T-helper 17 cell (primary cell): ENCODE results near the gene DDX10. TPM values are rescaled to one million over a fixed set of nuclear protein-coding genes. Genes with fewer than 3 reads are reported as not detected.
"Not testable (repeated sequence)": the region's sequence is repeated elsewhere in the genome, so short reads cannot be mapped to it uniquely, and the experiment has no call there.

ENCODE experiments used
- ATAC-seq: fragments of 150-1000 bp; cut with Tn5 transposase; 2 replicates; pipeline ENCODE4 v1.10.0; 2021; ENCODE audit warnings: mild to moderate bottlenecking, moderate library complexity
- DNase-seq, 3 donors: peaks; one replicate each; pipeline versions ENCODE4 v3.0.0 to v3.0.0-alpha.2; 2020 to 2021
- H3K9me3 ChIP-seq: one replicate; pipeline ENCODE4 v1.7.0; 2013; ENCODE audit warnings: low read length, mild to moderate bottlenecking; ENCODE audit not compliant: control insufficient read depth, poor library complexity, severe bottlenecking
- H3K27ac Mint-ChIP-seq: one replicate; pipeline ENCODE4 v1.8.0; 2022; ENCODE audit warnings: mild to moderate bottlenecking, moderate library complexity, mixed read lengths
- H3K27me3 Mint-ChIP-seq: one replicate; pipeline ENCODE4 v1.8.0; 2022; ENCODE audit warnings: mixed read lengths
- H3K36me3 Mint-ChIP-seq: one replicate; pipeline ENCODE4 v1.8.0; 2022; ENCODE audit warnings: low read depth, mixed read lengths
- H3K4me1 Mint-ChIP-seq: one replicate; pipeline ENCODE4 v1.8.0; 2022; ENCODE audit warnings: mild to moderate bottlenecking, mixed read lengths
- H3K4me3 Mint-ChIP-seq: one replicate; pipeline ENCODE4 v1.8.0; 2022; ENCODE audit warnings: mild to moderate bottlenecking, moderate library complexity, mixed read lengths
- total RNA-seq, 4 donors: library from RNA in 2 of 4; stranded (reverse) in 2 of 4; gene quantifications; one replicate each; pipeline ENCODE4 v1.2.3 and lab custom pipeline; 2022 to 2026

DDX10 gene
- total RNA-seq, 2 donors from 2014 or later = 24.8 to 26.6 TPM

DNA sequence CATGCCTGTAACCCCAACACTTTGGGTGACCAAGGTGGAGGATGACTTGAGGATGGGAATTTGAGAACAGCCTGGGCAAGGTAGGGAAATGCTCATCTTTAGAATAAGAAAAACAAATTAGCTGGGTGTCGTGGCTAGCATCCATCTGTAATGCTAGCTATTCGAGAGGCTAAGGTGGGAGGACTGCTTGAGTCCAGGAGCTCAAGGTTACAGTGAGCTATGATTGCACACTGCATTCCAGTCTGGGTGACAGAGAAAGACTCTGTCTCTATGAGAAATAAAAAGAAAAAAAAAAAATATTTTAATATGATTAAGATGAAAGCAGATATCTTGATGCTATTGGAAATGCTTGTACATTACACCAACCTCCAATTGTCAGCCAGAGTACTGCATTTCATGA, 28.6 kb upstream of the DDX10 start:
- no peak overlapping the region for H3K27ac Mint-ChIP-seq
- H3K4me3 Mint-ChIP-seq = no peak overlapping the region
- no peak for DNase-seq
- H3K4me1 Mint-ChIP-seq = peaks cover 6% of the 10 kb centered on the region
- H3K9me3 ChIP-seq = no peaks in the 10 kb centered on the region
- no peak for ATAC-seq
- peaks cover 2% of the 10 kb centered on the region for H3K36me3 Mint-ChIP-seq
- H3K27me3 Mint-ChIP-seq = peaks cover 38% of the 10 kb centered on the region

- ATAC-seq = no peak
- H3K27me3 Mint-ChIP-seq = peaks cover 30% of the 10 kb centered on the region
- H3K36me3 Mint-ChIP-seq = no peaks in the 10 kb centered on the region
- no peaks in the 10 kb centered on the region for H3K9me3 ChIP-seq
- no peak overlapping the region for H3K27ac Mint-ChIP-seq
- DNase-seq = no peak
- no peak overlapping the region for H3K4me3 Mint-ChIP-seq
- H3K4me1 Mint-ChIP-seq = peaks cover 6% of the 10 kb centered on the region
These were observed 25.7 kb upstream of the DDX10 start for GRCh38 chr11:108639146-108639545.

- not testable (repeated sequence) for DNase-seq, H3K4me1 Mint-ChIP-seq, H3K9me3 ChIP-seq, ATAC-seq, H3K4me3 Mint-ChIP-seq, H3K27ac Mint-ChIP-seq, H3K36me3 Mint-ChIP-seq
- peaks cover 17% of the 10 kb centered on the region for H3K27me3 Mint-ChIP-seq
These were observed 23.1 kb upstream of the DDX10 start for GRCh38 chr11:108641752-108642151.

DNA sequence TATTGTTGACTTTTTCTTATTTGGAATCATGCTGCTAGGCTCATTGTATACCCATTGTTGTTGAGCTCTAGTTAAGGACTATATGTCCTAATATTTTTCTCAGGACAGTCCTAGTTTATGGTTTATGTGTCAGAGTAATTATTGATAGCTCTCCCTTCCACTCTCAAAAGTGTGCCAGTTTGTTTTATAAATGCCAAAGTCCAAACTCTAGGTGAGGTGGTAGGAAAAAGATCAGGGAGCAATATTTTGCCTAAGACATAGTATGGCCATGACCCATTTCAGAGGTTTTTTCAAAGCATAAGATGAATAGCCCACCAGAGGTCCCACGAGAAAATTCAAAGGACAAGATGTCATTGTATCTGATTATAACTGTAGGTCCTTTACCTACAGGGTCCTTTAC, 20.9 kb upstream of the DDX10 start:
- no peaks in the 10 kb centered on the region for H3K9me3 ChIP-seq
- no peaks in the 10 kb centered on the region for H3K36me3 Mint-ChIP-seq
- H3K4me3 Mint-ChIP-seq = no peak overlapping the region
- H3K4me1 Mint-ChIP-seq = peaks cover 6% of the 10 kb centered on the region
- H3K27ac Mint-ChIP-seq = no peak overlapping the region
- DNase-seq (no peak), ATAC-seq (no peak)
- H3K27me3 Mint-ChIP-seq = peaks cover 5% of the 10 kb centered on the region

DNA sequence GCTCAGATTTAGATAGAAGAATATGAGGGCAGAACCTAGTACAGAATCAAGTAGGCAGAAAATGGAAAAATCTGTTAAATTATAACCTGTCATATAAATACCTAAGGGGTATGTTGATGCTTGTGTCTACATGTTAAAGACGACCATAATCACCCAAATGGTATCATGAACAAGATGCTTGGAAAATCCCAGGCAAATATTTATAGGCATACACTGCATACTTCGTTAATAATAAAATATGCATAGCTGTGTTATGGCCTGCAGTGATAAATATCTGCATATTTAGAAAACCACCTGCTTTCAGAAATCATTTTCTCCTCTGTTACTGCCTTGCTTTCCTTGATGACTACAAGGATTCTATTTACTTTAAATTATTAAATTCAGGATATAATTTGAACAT, 18.9 kb upstream of the DDX10 start:
- ATAC-seq = no peak
- Mint-ChIP-seq H3K4me1 (no peaks in the 10 kb centered on the region), H3K36me3 (no peaks in the 10 kb centered on the region), H3K27ac (no peak overlapping the region), H3K27me3 (peaks cover 5% of the 10 kb centered on the region), H3K4me3 (no peak overlapping the region)
- DNase-seq = no peak
- no peaks in the 10 kb centered on the region for H3K9me3 ChIP-seq

- no peaks in the 10 kb centered on the region for H3K9me3 ChIP-seq
- no peak for DNase-seq
- ATAC-seq = no peak
- Mint-ChIP-seq H3K36me3 (no peaks in the 10 kb centered on the region), H3K27ac (no peak overlapping the region), H3K27me3 (peaks cover 5% of the 10 kb centered on the region), H3K4me1 (no peaks in the 10 kb centered on the region), H3K4me3 (no peak overlapping the region)
These were observed 17.5 kb upstream of the DDX10 start for GRCh38 chr11:108647387-108647700.

GRCh38 chr11:108647701-108648527, 17.0 kb upstream of the DDX10 start:
- ATAC-seq = peak; percentile 90
- Mint-ChIP-seq H3K27ac (no peak overlapping the region), H3K4me3 (no peak overlapping the region), H3K4me1 (no peaks in the 10 kb centered on the region), H3K27me3 (peaks cover 5% of the 10 kb centered on the region), H3K36me3 (no peaks in the 10 kb centered on the region)
- H3K9me3 ChIP-seq = no peaks in the 10 kb centered on the region
- DNase-seq = peak; percentile 24 to 50 (median 32)

DNA sequence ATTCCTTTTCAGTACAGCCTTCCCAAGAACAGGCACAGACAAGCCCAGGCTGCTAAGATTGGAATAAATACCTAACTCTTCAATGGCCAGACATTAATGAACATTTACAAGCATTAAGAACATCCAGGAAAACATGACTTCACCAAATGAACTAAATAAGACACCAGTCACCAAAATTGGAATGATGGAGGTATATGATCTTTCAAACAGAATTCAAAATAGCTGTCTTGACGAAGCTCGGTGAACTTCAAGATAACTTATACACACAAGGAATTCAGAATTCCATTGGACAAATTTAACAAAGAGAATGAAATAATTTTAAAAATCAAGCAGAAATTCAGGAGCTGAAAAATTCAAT, 16.4 kb upstream of the DDX10 start:
- Mint-ChIP-seq H3K27ac (no peak overlapping the region), H3K36me3 (no peaks in the 10 kb centered on the region), H3K4me3 (no peak overlapping the region), H3K4me1 (no peaks in the 10 kb centered on the region), H3K27me3 (peaks cover 5% of the 10 kb centered on the region)
- DNase-seq = no peak
- H3K9me3 ChIP-seq = no peaks in the 10 kb centered on the region
- no peak for ATAC-seq

DNA sequence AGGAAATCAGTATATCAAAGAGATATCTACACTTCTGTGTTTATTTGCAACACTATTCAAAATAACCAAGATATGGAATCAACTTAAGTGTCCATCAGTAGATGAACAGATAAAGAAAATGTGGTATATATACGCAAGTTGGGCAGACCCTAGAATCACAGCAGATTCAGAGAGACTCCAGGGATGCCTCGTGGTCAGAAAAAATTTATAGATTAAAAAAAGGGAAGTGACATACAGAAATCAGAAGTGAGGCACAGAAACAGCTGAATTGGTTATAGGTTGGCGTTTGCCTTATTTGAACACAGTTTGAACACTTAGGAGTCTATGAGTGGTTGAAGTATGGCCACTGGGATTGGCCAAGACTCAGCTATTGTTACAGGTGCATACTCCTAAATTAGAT, 10.8 kb upstream of the DDX10 start:
- not testable (repeated sequence) for H3K4me1 Mint-ChIP-seq, H3K27me3 Mint-ChIP-seq, H3K27ac Mint-ChIP-seq, ATAC-seq, DNase-seq, H3K9me3 ChIP-seq, H3K36me3 Mint-ChIP-seq, H3K4me3 Mint-ChIP-seq

GRCh38 chr11:108654994-108655631, 9.8 kb upstream of the DDX10 start:
- ATAC-seq (no peak), DNase-seq (no peak)
- H3K27me3 Mint-ChIP-seq = no peaks in the 10 kb centered on the region
- H3K4me1 Mint-ChIP-seq = peaks cover 3% of the 10 kb centered on the region
- H3K9me3 ChIP-seq = no peaks in the 10 kb centered on the region
- H3K36me3 Mint-ChIP-seq = no peaks in the 10 kb centered on the region
- H3K4me3 Mint-ChIP-seq = no peak overlapping the region
- no peak overlapping the region for H3K27ac Mint-ChIP-seq

GRCh38 chr11:108662700-108663099, 2.2 kb upstream of the DDX10 start:
- ATAC-seq (no peak), DNase-seq (no peak)
- no peaks in the 10 kb centered on the region for H3K9me3 ChIP-seq
- H3K4me3 Mint-ChIP-seq = no peak overlapping the region
- no peaks in the 10 kb centered on the region for H3K27me3 Mint-ChIP-seq
- peaks cover 23% of the 10 kb centered on the region for H3K4me1 Mint-ChIP-seq
- peaks cover 3% of the 10 kb centered on the region for H3K36me3 Mint-ChIP-seq
- H3K27ac Mint-ChIP-seq = no peak overlapping the region

- no peak for ATAC-seq
- no peak overlapping the region for H3K4me3 Mint-ChIP-seq
These were observed 1.6 kb upstream of the DDX10 start for GRCh38 chr11:108663154-108663877.

DNA sequence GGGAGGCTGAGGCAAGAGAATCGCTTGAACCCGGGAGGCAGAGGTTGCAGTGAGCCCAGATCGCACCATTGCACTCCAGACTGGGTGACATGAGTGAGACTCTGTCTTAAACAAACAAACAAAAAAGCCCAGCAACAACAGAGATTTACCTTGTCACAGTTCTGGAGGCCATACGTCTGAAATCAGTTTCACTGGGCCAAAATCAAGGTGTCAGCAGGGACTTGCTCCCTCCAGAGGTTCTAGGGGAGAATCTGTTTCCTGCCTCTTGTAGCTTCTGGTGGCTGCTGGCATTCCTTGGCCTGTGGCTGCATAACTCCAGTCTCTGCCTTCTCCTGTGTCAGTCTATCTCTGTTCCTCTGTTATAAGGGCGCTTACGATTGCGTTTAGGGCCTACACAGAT, 1.5 kb downstream of the DDX10 start:
- H3K4me1 Mint-ChIP-seq = peaks cover 42% of the 10 kb centered on the region
- ATAC-seq (no peak), DNase-seq (no peak)
- peak overlapping the region; percentile 99 for H3K27ac Mint-ChIP-seq
- no peaks in the 10 kb centered on the region for H3K9me3 ChIP-seq
- no peaks in the 10 kb centered on the region for H3K27me3 Mint-ChIP-seq
- H3K36me3 Mint-ChIP-seq = peaks cover 5% of the 10 kb centered on the region
- H3K4me3 Mint-ChIP-seq = peak overlapping the region; percentile 99

More at GRCh38 chr11:108663154-108663877, 1.6 kb upstream of the DDX10 start:
- Mint-ChIP-seq H3K27ac (no peak overlapping the region), H3K4me1 (peaks cover 25% of the 10 kb centered on the region), H3K27me3 (no peaks in the 10 kb centered on the region), H3K36me3 (peaks cover 3% of the 10 kb centered on the region)
- no peak for DNase-seq
- H3K9me3 ChIP-seq = no peaks in the 10 kb centered on the region
